Fibroblast of the aortic adventitia (primary cell): ENCODE data around the gene PCDHGC4. TPM values are rescaled to one million over a fixed set of nuclear protein-coding genes. Genes with fewer than 3 reads are reported as not detected.

ENCODE experiments used
- DNase-seq: peaks from one replicate; pipeline ENCODE4 v3.0.0-alpha.2; 2010; ENCODE audit warnings: low read depth
- H3K4me3 ChIP-seq: 2 replicates; pipeline ENCODE4 v1.5.1; 2011; ENCODE audit warnings: low read depth, mild to moderate bottlenecking, control low read depth, low read length, moderate library complexity
- CTCF ChIP-seq: IDR thresholded peaks from 2 replicates; pipeline ENCODE4 v1.5.1; 2011; ENCODE audit warnings: mild to moderate bottlenecking, low read length, control low read depth, inconsistent platforms; ENCODE audit not compliant: insufficient read depth
- total RNA-seq: library from RNA; depleted of rRNA; stranded (reverse); fragments of >200 nt; gene quantifications from 2 replicates; pipeline ENCODE4 v1.2.3, GENCODE V29; 2012; ENCODE audit warnings: low replicate concordance

The PCDHGC4 gene
- 2.5 and 5.2 TPM in 2 replicates for total RNA-seq

DNA sequence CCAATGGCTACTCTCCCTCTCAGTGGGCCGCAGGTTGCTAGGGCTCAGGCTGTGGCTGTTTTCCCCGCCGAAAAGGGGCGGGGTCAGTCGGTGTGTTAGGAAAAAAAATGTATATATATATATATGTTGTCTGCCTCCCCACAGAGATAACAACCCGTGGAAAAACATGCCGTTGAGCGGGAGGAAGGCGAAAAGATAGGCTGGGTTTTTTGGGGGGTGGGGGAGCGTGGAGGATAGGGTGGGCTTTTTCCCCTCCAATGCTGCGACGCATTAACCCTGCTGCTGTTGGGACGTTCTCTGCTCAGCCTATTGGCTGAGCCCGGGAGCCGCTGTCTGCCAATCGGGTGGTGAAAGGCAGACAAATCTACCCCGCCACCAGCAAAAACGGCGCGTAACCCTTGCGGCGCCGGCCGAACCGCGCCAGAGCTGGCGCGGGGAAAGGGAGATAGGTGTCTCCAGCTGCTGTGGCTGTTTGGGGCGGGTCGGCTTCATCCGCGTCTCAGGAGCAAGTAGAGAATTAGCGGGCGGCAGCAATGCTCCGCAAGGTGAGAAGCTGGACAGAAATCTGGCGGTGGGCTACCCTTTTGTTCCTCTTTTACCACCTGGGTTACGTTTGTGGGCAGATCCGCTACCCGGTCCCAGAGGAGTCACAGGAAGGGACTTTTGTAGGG, at the start of gene PCDHGC4:
PCDHGC4 (plus strand) TSS at position 390 of the 671 bp plus-strand sequence; CDS start at position 534, 144 bp downstream.
- no peak for TF ChIP-seq CTCF
- no peak for DNase-seq
- peak within 1 kb of the TSS; percentile 9 for H3K4me3 ChIP-seq

GRCh38 chr5:141437221-141437620, 47.6 kb upstream of the PCDHGC4 start:
- TF ChIP-seq CTCF: no peak
- no peak for DNase-seq
- no peak overlapping the region for H3K4me3 ChIP-seq

DNA sequence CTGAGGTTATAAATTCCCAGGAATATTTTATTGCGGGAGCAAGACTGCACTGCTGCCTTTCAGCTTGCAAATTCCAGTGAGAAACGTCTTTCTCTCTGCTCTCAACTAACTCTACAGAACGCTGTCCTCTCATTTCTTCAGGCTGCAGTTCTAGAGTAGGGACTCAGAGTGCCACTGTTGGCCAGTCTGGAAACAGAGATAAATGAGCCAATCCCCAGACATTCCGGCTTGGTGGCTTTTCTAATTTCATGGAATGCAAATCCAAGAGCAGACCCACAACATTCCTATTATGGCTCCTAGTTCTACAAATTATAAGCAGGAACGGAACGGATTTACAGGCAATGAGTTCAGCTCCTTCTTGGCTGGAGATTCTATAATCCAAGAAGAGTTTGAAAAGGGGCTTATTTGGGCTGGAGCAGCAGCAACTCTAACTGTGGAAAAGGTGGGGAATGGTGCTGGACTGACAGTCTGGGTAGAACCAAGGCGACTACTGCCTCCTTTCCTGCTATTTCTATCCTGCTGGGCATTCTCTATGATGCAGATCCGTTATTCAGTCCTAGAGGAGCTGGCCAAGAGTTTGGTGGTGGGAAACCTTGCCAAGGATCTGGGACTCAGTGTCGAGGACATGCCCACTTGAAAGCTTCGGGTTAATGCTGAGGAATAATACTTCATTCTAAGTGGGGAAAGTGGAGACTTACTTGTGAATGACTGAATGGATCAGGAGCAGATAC, 45.3 kb upstream of the PCDHGC4 start:
- DNase-seq: no peak
- H3K4me3 ChIP-seq: no peak overlapping the region
- TF ChIP-seq CTCF: no peak

- DNase-seq: no peak
- H3K4me3 ChIP-seq: no peak overlapping the region
- TF ChIP-seq CTCF: no peak
Observed at GRCh38 chr5:141440341-141440740, 44.5 kb upstream of the PCDHGC4 start.

GRCh38 chr5:141441571-141442170, 43.2 kb upstream of the PCDHGC4 start:
- DNase-seq: no peak
- no peak for TF ChIP-seq CTCF
- no peak overlapping the region for H3K4me3 ChIP-seq

- no peak overlapping the region for H3K4me3 ChIP-seq
- DNase-seq: peak; percentile 27
- TF ChIP-seq CTCF: no peak
Observed at GRCh38 chr5:141465351-141465750, 19.5 kb upstream of the PCDHGC4 start.
